ENCODE data around the gene GRIP2.

GRIP2 gene

DNA sequence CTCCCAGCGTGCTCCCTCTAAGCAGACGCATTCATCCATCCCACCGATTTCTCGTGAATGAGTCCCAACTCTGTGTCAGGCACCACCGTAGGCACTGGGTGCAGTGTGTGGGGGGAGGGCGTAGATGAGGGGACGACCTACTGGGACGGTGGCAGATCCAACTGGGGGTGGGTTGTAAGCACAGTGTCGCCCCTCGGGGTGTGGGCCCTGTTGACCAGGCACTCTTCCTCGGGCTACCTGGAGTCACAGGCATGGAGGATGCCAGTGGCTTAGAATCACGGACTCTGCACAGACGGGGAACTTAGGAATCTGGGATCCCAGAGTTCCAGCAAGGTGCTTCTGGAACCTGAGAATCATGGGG lies 71.5 kb downstream of the GRIP2 start:
- Histone ChIP-seq H3K9me3 (ENCODE audit: control insufficient read depth, insufficient read depth, low read depth, low read length) (no peaks in the 10 kb centered on the region), H3K4me3 (ENCODE audit: low read depth, low read length) (no peak overlapping the region), H3K36me3 (ENCODE audit: control insufficient read depth in 2 of 2, insufficient read depth in 1 of 2, low read length in 2 of 2) (peaks cover 0 to 11% of the 10 kb centered on the region in 2 experiments; a peak in 1 of 3 replicates), H3K27ac (ENCODE audit: extremely low read depth, low read depth, low read length) (no peak overlapping the region), H3K4me1 (ENCODE audit: control insufficient read depth, insufficient read depth, low read length) (peaks cover 4% of the 10 kb centered on the region; the same call in 1 of the 2 replicates)
- POLR2A ChIA-PET: no interaction called here
- TF ChIP-seq ZNF132 (tag by site-specific recombination; IDR thresholded peaks at IDR 0.05; ENCODE audit: borderline replicate concordance): no peak
- TF ChIP-seq, protein P1, sequence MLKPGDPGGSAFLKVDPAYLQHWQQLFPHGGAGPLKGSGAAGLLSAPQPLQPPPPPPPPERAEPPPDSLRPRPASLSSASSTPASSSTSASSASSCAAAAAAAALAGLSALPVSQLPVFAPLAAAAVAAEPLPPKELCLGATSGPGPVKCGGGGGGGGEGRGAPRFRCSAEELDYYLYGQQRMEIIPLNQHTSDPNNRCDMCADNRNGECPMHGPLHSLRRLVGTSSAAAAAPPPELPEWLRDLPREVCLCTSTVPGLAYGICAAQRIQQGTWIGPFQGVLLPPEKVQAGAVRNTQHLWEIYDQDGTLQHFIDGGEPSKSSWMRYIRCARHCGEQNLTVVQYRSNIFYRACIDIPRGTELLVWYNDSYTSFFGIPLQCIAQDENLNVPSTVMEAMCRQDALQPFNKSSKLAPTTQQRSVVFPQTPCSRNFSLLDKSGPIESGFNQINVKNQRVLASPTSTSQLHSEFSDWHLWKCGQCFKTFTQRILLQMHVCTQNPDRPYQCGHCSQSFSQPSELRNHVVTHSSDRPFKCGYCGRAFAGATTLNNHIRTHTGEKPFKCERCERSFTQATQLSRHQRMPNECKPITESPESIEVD (tag by site-specific recombination; IDR thresholded peaks at IDR 0.05): no peak
- TF ChIP-seq YY2 (tag by site-specific recombination; IDR thresholded peaks at IDR 0.05): no peak
- TF ChIP-seq ZNF341 (tag by site-specific recombination; IDR thresholded peaks at IDR 0.05; ENCODE audit: low read depth): no peak
- no peak for TF ChIP-seq ZNF169 (tag by site-specific recombination; IDR thresholded peaks at IDR 0.05)
- no peak for TF ChIP-seq ZNF350 (tag by site-specific recombination; IDR thresholded peaks at IDR 0.05)
- CTCF ChIA-PET: interaction anchor here (0.6 to 14.4 kb wide), 28 partner anchors 10 to 1356 kb away, joined by 3 to 163 read pairs (median 4); no protein-coding TSS in a partner anchor

DNA sequence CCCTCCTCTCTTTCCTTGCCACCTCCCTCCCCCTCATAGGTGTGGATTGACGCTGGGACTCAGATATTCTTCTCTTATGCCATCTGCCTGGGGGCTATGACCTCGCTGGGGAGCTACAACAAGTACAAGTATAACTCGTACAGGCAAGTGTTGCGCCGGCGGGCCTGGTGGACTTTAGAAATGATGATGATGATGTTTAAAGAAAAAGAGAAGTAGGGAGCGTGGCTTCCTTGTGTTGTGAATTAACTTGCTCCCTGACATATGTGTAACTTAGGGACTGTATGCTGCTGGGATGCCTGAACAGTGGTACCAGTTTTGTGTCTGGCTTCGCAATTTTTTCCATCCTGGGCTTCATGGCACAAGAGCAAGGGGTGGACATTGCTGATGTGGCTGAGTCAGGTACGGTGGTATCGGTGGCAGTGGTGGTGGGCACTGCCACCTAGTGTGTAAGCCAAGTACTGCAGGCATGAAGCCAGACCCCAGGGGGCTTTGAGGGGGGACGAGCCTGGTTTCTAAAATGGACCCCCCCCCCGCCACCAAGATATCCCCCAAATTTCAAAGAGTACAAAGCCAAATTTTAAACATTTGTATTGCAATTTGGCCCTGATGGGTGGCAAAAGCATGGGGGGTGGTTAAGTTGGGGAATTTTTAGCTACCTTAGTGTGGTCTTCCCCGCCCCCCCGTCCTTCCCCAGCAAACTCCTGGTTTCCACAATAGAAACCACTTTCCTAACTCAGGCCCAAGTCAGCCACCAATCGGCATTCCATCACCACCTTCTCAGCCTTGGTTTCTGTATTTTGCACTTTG lies 72.1 kb downstream of the GRIP2 start:
- Histone ChIP-seq H3K36me3 (ENCODE audit: control insufficient read depth in 2 of 2, insufficient read depth in 1 of 2, low read length in 2 of 2) (peaks cover 0 to 14% of the 10 kb centered on the region in 2 experiments; a peak in 1 of 3 replicates), H3K4me3 (ENCODE audit: low read depth, low read length) (no peak overlapping the region), H3K9me3 (ENCODE audit: control insufficient read depth, insufficient read depth, low read depth, low read length) (no peaks in the 10 kb centered on the region), H3K27ac (ENCODE audit: extremely low read depth, low read depth, low read length) (no peak overlapping the region), H3K4me1 (ENCODE audit: control insufficient read depth, insufficient read depth, low read length) (no peaks in the 10 kb centered on the region)
- TF ChIP-seq ZNF654 (tag by site-specific recombination; IDR thresholded peaks at IDR 0.05; ENCODE audit: low read depth) (peak; percentile 79), ZNF2 (tag by site-specific recombination; IDR thresholded peaks at IDR 0.05) (0 out of 2 replicates have a peak, but pooled peaks have one; percentile 36), ZNF596 (tag by site-specific recombination; IDR thresholded peaks at IDR 0.05) (no peak), ZEB2 (tag by site-specific recombination; IDR thresholded peaks at IDR 0.05) (no peak), GLIS2 (tag by site-specific recombination; IDR thresholded peaks at IDR 0.05) (peak; percentile 82), EGR2 (tag by site-specific recombination; IDR thresholded peaks at IDR 0.05; ENCODE audit: low read depth) (no peak), ZNF629 (tag by site-specific recombination; IDR thresholded peaks at IDR 0.05) (no peak), GLIS1 (tag by site-specific recombination; IDR thresholded peaks at IDR 0.05) (peak; percentile 72)
- TF ChIP-seq, protein P2, sequence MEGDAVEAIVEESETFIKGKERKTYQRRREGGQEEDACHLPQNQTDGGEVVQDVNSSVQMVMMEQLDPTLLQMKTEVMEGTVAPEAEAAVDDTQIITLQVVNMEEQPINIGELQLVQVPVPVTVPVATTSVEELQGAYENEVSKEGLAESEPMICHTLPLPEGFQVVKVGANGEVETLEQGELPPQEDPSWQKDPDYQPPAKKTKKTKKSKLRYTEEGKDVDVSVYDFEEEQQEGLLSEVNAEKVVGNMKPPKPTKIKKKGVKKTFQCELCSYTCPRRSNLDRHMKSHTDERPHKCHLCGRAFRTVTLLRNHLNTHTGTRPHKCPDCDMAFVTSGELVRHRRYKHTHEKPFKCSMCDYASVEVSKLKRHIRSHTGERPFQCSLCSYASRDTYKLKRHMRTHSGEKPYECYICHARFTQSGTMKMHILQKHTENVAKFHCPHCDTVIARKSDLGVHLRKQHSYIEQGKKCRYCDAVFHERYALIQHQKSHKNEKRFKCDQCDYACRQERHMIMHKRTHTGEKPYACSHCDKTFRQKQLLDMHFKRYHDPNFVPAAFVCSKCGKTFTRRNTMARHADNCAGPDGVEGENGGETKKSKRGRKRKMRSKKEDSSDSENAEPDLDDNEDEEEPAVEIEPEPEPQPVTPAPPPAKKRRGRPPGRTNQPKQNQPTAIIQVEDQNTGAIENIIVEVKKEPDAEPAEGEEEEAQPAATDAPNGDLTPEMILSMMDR (tag by site-specific recombination; IDR thresholded peaks at IDR 0.05): peak; percentile 75
- TF ChIP-seq, protein P3, sequence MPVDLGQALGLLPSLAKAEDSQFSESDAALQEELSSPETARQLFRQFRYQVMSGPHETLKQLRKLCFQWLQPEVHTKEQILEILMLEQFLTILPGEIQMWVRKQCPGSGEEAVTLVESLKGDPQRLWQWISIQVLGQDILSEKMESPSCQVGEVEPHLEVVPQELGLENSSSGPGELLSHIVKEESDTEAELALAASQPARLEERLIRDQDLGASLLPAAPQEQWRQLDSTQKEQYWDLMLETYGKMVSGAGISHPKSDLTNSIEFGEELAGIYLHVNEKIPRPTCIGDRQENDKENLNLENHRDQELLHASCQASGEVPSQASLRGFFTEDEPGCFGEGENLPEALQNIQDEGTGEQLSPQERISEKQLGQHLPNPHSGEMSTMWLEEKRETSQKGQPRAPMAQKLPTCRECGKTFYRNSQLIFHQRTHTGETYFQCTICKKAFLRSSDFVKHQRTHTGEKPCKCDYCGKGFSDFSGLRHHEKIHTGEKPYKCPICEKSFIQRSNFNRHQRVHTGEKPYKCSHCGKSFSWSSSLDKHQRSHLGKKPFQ (tag by site-specific recombination; IDR thresholded peaks at IDR 0.05): no peak
- TF ChIP-seq, protein P4, sequence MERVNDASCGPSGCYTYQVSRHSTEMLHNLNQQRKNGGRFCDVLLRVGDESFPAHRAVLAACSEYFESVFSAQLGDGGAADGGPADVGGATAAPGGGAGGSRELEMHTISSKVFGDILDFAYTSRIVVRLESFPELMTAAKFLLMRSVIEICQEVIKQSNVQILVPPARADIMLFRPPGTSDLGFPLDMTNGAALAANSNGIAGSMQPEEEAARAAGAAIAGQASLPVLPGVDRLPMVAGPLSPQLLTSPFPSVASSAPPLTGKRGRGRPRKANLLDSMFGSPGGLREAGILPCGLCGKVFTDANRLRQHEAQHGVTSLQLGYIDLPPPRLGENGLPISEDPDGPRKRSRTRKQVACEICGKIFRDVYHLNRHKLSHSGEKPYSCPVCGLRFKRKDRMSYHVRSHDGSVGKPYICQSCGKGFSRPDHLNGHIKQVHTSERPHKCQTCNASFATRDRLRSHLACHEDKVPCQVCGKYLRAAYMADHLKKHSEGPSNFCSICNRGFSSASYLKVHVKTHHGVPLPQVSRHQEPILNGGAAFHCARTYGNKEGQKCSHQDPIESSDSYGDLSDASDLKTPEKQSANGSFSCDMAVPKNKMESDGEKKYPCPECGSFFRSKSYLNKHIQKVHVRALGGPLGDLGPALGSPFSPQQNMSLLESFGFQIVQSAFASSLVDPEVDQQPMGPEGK (tag by site-specific recombination; IDR thresholded peaks at IDR 0.05): peak; percentile 69
- ChIA-PET CTCF (interaction anchor here (0.6 to 14.4 kb wide), 45 partner anchors 8 to 1355 kb away, joined by 3 to 163 read pairs (median 3); no protein-coding TSS in a partner anchor), POLR2A (no interaction called here)
